D721Med (cell line): ENCODE data around the gene DGKD.

Experiments
- DNase-seq: peaks from one replicate; pipeline ENCODE4 v3.0.0; 2011; ENCODE audit warnings: low spot score; ENCODE audit not compliant: insufficient read length
- FAIRE-seq: peaks from 2 replicates; lab custom pipeline; 2011; peaks lifted over from hg19 to GRCh38; lab: Jason Lieb, UNC
- CTCF ChIP-seq: IDR thresholded peaks from 2 replicates; pipeline ENCODE4 v1.5.1; 2012; ENCODE audit warnings: mild to moderate bottlenecking, control low read depth; ENCODE audit not compliant: insufficient read depth; ENCODE audit errors: missing control alignments

Gene DGKD

GRCh38 chr2:233445152-233445830 lies 91.0 kb downstream of the DGKD start:
- no peak for DNase-seq
- TF ChIP-seq CTCF, result no peak
- FAIRE-seq, result no peak

- TF ChIP-seq CTCF, result no peak
- DNase-seq (no peak), FAIRE-seq (no peak)
These were observed 91.8 kb downstream of the DGKD start for GRCh38 chr2:233446121-233446520.

- FAIRE-seq, result no peak
- no peak for TF ChIP-seq CTCF
- DNase-seq, result no peak
These were observed 92.5 kb downstream of the DGKD start for GRCh38 chr2:233446606-233447305.

DNA sequence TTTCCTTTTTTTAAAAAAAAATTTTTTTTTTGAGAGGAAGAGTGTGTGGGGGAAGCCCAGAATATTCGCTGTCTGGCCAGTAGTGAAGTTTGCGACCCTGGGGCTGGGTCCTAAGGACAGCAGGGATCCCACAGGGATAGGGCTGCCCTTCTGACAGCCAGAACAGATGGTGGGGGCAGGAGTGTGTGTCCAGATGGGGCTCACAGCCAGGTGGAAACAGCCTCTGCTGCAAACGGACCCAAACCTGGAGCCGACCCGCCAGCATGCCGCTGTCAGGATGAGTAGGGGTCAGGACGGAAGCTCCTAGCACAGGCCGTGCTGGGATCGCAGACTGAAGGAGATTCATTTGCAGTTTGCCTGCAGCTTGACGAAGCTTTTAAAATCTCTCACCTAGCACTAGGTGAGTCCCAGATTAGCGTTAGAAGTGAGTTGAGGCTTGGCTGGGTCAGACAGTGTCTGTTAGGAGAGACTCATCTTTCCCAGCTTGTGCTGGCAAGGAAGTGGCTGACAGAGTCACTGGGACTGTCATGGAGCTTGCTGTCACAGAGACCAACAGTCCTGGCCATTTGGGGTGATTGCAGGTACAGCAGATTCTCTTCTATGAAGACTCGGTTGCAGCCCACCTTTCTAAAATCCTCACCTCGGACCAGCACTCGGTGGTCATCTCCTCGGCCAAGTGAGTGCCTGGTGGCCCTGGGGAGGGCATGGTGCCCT lies 93.4 kb downstream of the DGKD start:
- FAIRE-seq (no peak), DNase-seq (no peak)
- no peak for TF ChIP-seq CTCF

DNA sequence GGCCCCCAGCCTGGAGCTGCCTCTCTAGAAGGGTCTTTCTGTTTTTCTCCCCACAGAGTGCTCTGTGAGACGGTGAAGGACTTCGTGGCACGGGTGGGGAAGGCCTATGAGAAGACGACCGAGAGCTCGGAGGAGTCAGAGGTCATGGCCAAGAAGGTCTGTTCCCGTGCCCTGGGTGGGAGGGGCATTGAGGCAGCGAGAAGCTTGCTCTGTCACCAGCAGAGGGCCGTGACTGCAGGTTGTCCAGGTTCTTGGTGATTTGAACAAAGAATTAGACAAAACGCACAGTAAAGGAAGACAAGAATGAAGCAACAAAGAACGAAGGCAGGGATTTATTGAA lies 93.9 kb downstream of the DGKD start:
- no peak for TF ChIP-seq CTCF
- no peak for FAIRE-seq
- no peak for DNase-seq

DNA sequence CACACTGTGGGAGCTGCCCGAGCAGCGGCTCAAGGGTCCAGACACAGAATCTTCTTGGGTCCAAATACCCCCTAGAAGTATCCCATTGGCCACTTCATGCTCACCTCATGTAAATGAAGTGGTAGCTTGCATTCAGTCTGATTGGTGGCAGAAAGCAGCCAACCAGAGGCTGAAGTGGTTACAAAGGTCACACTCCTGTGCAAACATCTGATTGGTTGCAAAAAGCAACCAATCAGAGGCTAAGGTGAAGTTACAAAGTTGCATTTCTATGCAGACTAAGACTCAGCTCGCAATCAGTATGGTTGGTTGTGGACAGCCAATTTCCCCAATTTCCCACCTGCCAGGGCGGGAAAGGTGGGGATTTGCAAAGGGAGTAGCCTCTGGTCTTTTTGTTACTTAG lies 94.3 kb downstream of the DGKD start:
- DNase-seq (no peak), FAIRE-seq (no peak)
- no peak for TF ChIP-seq CTCF
